ENCODE results near the gene MACROD2.

- TF ChIP-seq CTCF (IDR thresholded peaks at IDR 0.05) (no peak), POLR2A (IDR thresholded peaks at IDR 0.05) (no peak)
These were observed 1910.3 kb downstream of the MACROD2 start for GRCh38 chr20:15905661-15906060.

Measured in tibial nerve (tissue), 3 donors.